GM23338 (cell line): ENCODE results near the gene SYPL2. TPM values are rescaled to one million over a fixed set of nuclear protein-coding genes. Genes with fewer than 3 reads are reported as not detected.

ENCODE experiments used
- ATAC-seq: fragments of 200-7000 bp; cut with Tn5 transposase; 3 replicates; pipeline ENCODE4 v1.9.1; 2020
- DNase-seq: peaks from one replicate; pipeline ENCODE4 v3.0.0-alpha.2; 2015; ENCODE audit warnings: low spot score
- H2AFZ ChIP-seq: fragments of 200-600 bp; sonication (generic); 2 replicates; pipeline ENCODE4 v1.8.0; 2016; ENCODE audit warnings: antibody characterized with exemption, mild to moderate bottlenecking, moderate library complexity
- H3F3A ChIP-seq: fragments of 200-600 bp; sonication (generic); replicated peaks from 2 replicates; pipeline ENCODE4 v1.8.0; 2017; ENCODE audit warnings: antibody characterized with exemption, mixed run types, low read depth
- H3K27ac ChIP-seq: fragments of 200-600 bp; sonication (generic); 2 replicates; pipeline ENCODE4 v1.6.1; 2016; ENCODE audit warnings: low read depth
- H3K27me3 ChIP-seq: fragments of 200-600 bp; sonication (generic); 2 replicates; pipeline ENCODE4 v1.8.0; 2016; ENCODE audit warnings: mild to moderate bottlenecking, mixed run types, moderate library complexity; ENCODE audit not compliant: insufficient read depth
- H3K36me3 ChIP-seq: fragments of 200-600 bp; sonication (generic); 2 replicates; pipeline ENCODE4 v1.8.0; 2016; ENCODE audit warnings: mild to moderate bottlenecking; ENCODE audit not compliant: insufficient read depth
- H3K4me1 ChIP-seq: fragments of 200-600 bp; sonication (generic); 2 replicates; pipeline ENCODE4 v1.8.0; 2016; ENCODE audit warnings: mild to moderate bottlenecking, moderate library complexity; ENCODE audit not compliant: insufficient read depth
- H3K4me2 ChIP-seq: fragments of 200-600 bp; sonication (generic); 2 replicates; pipeline ENCODE4 v1.7.1; 2017; ENCODE audit warnings: mixed run types
- H3K4me3 ChIP-seq: fragments of 200-600 bp; sonication (generic); 2 replicates; pipeline ENCODE4 v1.6.1; 2016; ENCODE audit warnings: mixed run types
- H3K79me2 ChIP-seq: fragments of 200-600 bp; sonication (generic); replicated peaks from 2 replicates; pipeline ENCODE4 v1.8.0; 2017; ENCODE audit warnings: mild to moderate bottlenecking; ENCODE audit not compliant: insufficient read depth
- H3K9me2 ChIP-seq: fragments of 200-600 bp; sonication (generic); 2 replicates; pipeline ENCODE4 v1.8.0; 2017; ENCODE audit not compliant: insufficient read depth
- H4K20me1 ChIP-seq: fragments of 200-600 bp; sonication (generic); replicated peaks from 2 replicates; pipeline ENCODE4 v1.8.0; 2017; ENCODE audit warnings: mild to moderate bottlenecking; ENCODE audit not compliant: insufficient read depth
- H3K27ac Mint-ChIP-seq: 2 replicates; pipeline ENCODE4 v1.8.0; 2020; ENCODE audit warnings: inconsistent platforms, mild to moderate bottlenecking, moderate library complexity, mixed read lengths
- H3K27me3 Mint-ChIP-seq: 3 replicates; pipeline ENCODE4 v1.8.0; 2022; ENCODE audit warnings: low read depth, mild to moderate bottlenecking, moderate library complexity, mixed read lengths, inconsistent platforms; ENCODE audit not compliant: insufficient read depth, poor library complexity
- H3K36me3 Mint-ChIP-seq: 3 replicates; pipeline ENCODE4 v1.8.0; 2021; ENCODE audit warnings: low read depth, mild to moderate bottlenecking, inconsistent platforms, moderate library complexity, mixed read lengths
- H3K4me1 Mint-ChIP-seq: 3 replicates; pipeline ENCODE4 v1.8.0; 2020; ENCODE audit warnings: mild to moderate bottlenecking, inconsistent platforms, mixed read lengths
- H3K4me3 Mint-ChIP-seq: 3 replicates; pipeline ENCODE4 v1.8.0; 2021; ENCODE audit warnings: moderate library complexity, mild to moderate bottlenecking, inconsistent platforms, mixed read lengths
- H3K9me3 Mint-ChIP-seq: 3 replicates; pipeline ENCODE4 v1.8.0; 2020; ENCODE audit warnings: moderate library complexity, mild to moderate bottlenecking, inconsistent platforms, mixed read lengths
- CREB1 ChIP-seq: fragments of 250-450 bp; sonication (Bioruptor Pico); IDR thresholded peaks from 2 replicates; pipeline ENCODE4 v1.5.0; 2020; ENCODE audit warnings: low read depth, mild to moderate bottlenecking, moderate library complexity
- CTCF ChIP-seq, 2 experiments: fragments of 200-600 bp in 1 of 2; sonication (generic) in 1 of 2; conservative IDR thresholded peaks; 2 replicates each; pipeline versions ENCODE4 v1.5.1 to v1.6.1; 2016 to 2017; ENCODE audit warnings: antibody characterized with exemption in 2 of 2, low read depth in 2 of 2, mild to moderate bottlenecking in 2 of 2, moderate library complexity in 1 of 2
- ETS1 ChIP-seq: IDR thresholded peaks from 2 replicates; pipeline ENCODE4 v1.6.1; 2016; ENCODE audit warnings: antibody characterized with exemption
- EZH2 ChIP-seq: fragments of 200-600 bp; sonication (generic); IDR thresholded peaks from one replicate; pipeline ENCODE4 v1.8.0; 2017; ENCODE audit warnings: antibody characterized with exemption, mild to moderate bottlenecking, low read depth; ENCODE audit not compliant: unreplicated experiment
- EZH2phosphoT487 ChIP-seq: fragments of 200-600 bp; sonication (generic); IDR thresholded peaks from one replicate; pipeline ENCODE4 v1.8.1; 2018; ENCODE audit warnings: antibody characterized with exemption; ENCODE audit not compliant: unreplicated experiment
- JUNB ChIP-seq: IDR thresholded peaks from one replicate; pipeline ENCODE4 v1.6.1; 2016; ENCODE audit warnings: antibody characterized with exemption; ENCODE audit not compliant: unreplicated experiment
- NANOG ChIP-seq: IDR thresholded peaks from 2 replicates; pipeline ENCODE4 v1.6.1; 2016; ENCODE audit warnings: antibody characterized with exemption, borderline replicate concordance
- POLR2AphosphoS5 ChIP-seq: IDR thresholded peaks from 2 replicates; pipeline ENCODE4 v1.6.1; 2016; ENCODE audit warnings: antibody characterized with exemption, low read depth
- REST ChIP-seq: IDR thresholded peaks from one replicate; pipeline ENCODE4 v1.6.1; 2018; ENCODE audit warnings: antibody characterized with exemption; ENCODE audit not compliant: unreplicated experiment
- STAT1 ChIP-seq: IDR thresholded peaks from one replicate; pipeline ENCODE4 v1.6.1; 2016; ENCODE audit warnings: antibody characterized with exemption; ENCODE audit not compliant: unreplicated experiment
- ZNF114 ChIP-seq: fragments of 250-450 bp; sonication (Bioruptor Pico); IDR thresholded peaks from 2 replicates; pipeline ENCODE4 v1.5.0; 2020; ENCODE audit warnings: mild to moderate bottlenecking, moderate library complexity
- polyA plus RNA-seq: library from polyadenylated mRNA; unstranded; fragments of >200 nt; fragmentation: Nextera tagmentation; extraction: Ambion mirVana; gene quantifications from 2 replicates; pipeline ENCODE4 v1.2.1, GENCODE V29; 2016
- total RNA-seq: library from RNA; depleted of rRNA; stranded (reverse); fragments of >200 nt; shearing (Covaris generic); gene quantifications from 2 replicates; pipeline ENCODE4 v1.2.3, GENCODE V29; 2014

Gene SYPL2
- total and polyA plus RNA-seq, 2 experiments from 2014 or later, result 0.40 to 0.49 TPM

GRCh38 chr1:109484519-109484975 lies 18.2 kb downstream of the SYPL2 start (continued):
- TF ChIP-seq CTCF (conservative IDR thresholded peaks at IDR 0.05; ENCODE audit: low read depth in 2 of 2) (no peak), STAT1 (no peak), POLR2AphosphoS5 (no peak; the same call in 1 of the 2 replicates), ZNF114 (no peak), ETS1 (no peak), EZH2phosphoT487 (no peak)

GRCh38 chr1:109485001-109485400 lies 18.7 kb downstream of the SYPL2 start:
- H3K9me2 ChIP-seq, result no peaks in the 10 kb centered on the region
- H3F3A ChIP-seq, result peaks cover 8% of the 10 kb centered on the region; the same call in 1 of the 2 replicates
- TF ChIP-seq NANOG (no peak), CREB1 (CRISPR knock-in tag) (no peak), POLR2AphosphoS5 (no peak), JUNB (no peak), ZNF114 (no peak), REST (no peak), STAT1 (no peak), EZH2 (no peak), ETS1 (no peak)
- Mint-ChIP-seq H3K4me1 (peaks cover 17% of the 10 kb centered on the region), H3K27me3 (peaks cover 11% of the 10 kb centered on the region), H3K36me3 (peaks cover 19% of the 10 kb centered on the region; the same call in 2 of the 3 replicates), H3K9me3 (no peaks in the 10 kb centered on the region; the same call in 2 of the 3 replicates), H3K4me3 (peak overlapping the region; percentile 85), H3K27ac (no peak overlapping the region)
- peaks cover 15% of the 10 kb centered on the region for H3K4me1 ChIP-seq
- peaks cover 10% of the 10 kb centered on the region; the same call in 1 of the 2 replicates for H3K27me3 ChIP-seq
- no peaks in the 10 kb centered on the region for H3K36me3 ChIP-seq
- H3K4me2 ChIP-seq, result peak overlapping the region; percentile 100
- H4K20me1 ChIP-seq, result no peaks in the 10 kb centered on the region
- no peak for ATAC-seq
- H2AFZ ChIP-seq, result peak overlapping the region; percentile 91
- H3K4me3 ChIP-seq, result peak overlapping the region; percentile 94
- H3K79me2 ChIP-seq, result no peaks in the 10 kb centered on the region
- DNase-seq, result peak; percentile 39
- peak overlapping the region; percentile 85; the same call in 1 of the 2 replicates for H3K27ac ChIP-seq
